ENCODE measurements around the gene REEP3. TPM values are rescaled to one million over a fixed set of nuclear protein-coding genes. Genes with fewer than 3 reads are reported as not detected.
"Not testable (repeated sequence)": the region's sequence is repeated elsewhere in the genome, so short reads cannot be mapped to it uniquely, and the experiment has no call there.

REEP3 gene
- total RNA-seq = 10 to 100 TPM; 19.5 to 20.7 TPM

- peaks cover 5% of the 10 kb centered on the region for H3K36me3 Mint-ChIP-seq
- H3K4me3 Mint-ChIP-seq = peak within 1 kb of the TSS; percentile 87
- DNase-seq = peak; percentile 75
- H3K27me3 Mint-ChIP-seq = no peaks in the 10 kb centered on the region
- ChIA-PET CTCF (interaction anchor here (1.1 to 2.3 kb wide), 5 partner anchors 107 to 255 kb away, joined by 3 to 13 read pairs (median 5); no protein-coding TSS in a partner anchor), POLR2A (interaction anchor here (0.7 to 2.5 kb wide), 4 partner anchors 11 to 256 kb away, joined by 3 to 17 read pairs (median 5); no protein-coding TSS in a partner anchor)
- peak within 1 kb of the TSS; percentile 92 for H3K27ac Mint-ChIP-seq
- H3K9me3 Mint-ChIP-seq = no peaks in the 10 kb centered on the region
- H3K4me1 Mint-ChIP-seq (ENCODE audit: low read depth) = peaks cover 68% of the 10 kb centered on the region
- intact Hi-C loops (cut with micrococcal nuclease) = loop anchor here (1.0 to 10.0 kb wide), 8 partner anchors 52 to 706 kb away; partner anchors contain the start of genes EGR2, JMJD1C and NRBF2
Measured at GRCh38 chr10:63520500-63521415, at the start of gene REEP3. Gene REEP3 (plus strand): TSS chr10:63521401. CDS start chr10:63521546, 145 bp downstream.

- Mint-ChIP-seq H3K36me3 (no peaks in the 10 kb centered on the region), H3K27me3 (no peaks in the 10 kb centered on the region), H3K27ac (no peak overlapping the region), H3K4me1 (ENCODE audit: low read depth) (peaks cover 15% of the 10 kb centered on the region), H3K9me3 (no peaks in the 10 kb centered on the region), H3K4me3 (no peak overlapping the region)
- ChIA-PET CTCF (no interaction called here), POLR2A (no interaction called here)
- no peak for DNase-seq
- intact Hi-C loops (cut with micrococcal nuclease) = no loop called here
Measured at GRCh38 chr10:63474488-63474887, 46.7 kb upstream of the REEP3 start.

GRCh38 chr10:63477927-63478326 lies 43.3 kb upstream of the REEP3 start:
- H3K4me3 Mint-ChIP-seq = no peak overlapping the region
- ChIA-PET POLR2A (no interaction called here), CTCF (no interaction called here)
- no peaks in the 10 kb centered on the region for H3K9me3 Mint-ChIP-seq
- intact Hi-C loops (cut with micrococcal nuclease) = no loop called here
- DNase-seq = no peak
- H3K27me3 Mint-ChIP-seq = no peaks in the 10 kb centered on the region
- no peak overlapping the region for H3K27ac Mint-ChIP-seq
- H3K36me3 Mint-ChIP-seq = no peaks in the 10 kb centered on the region
- H3K4me1 Mint-ChIP-seq (ENCODE audit: low read depth) = peaks cover 21% of the 10 kb centered on the region

- H3K36me3 Mint-ChIP-seq = no peaks in the 10 kb centered on the region
- no peak overlapping the region for H3K4me3 Mint-ChIP-seq
- ChIA-PET CTCF (interaction anchor here (0.5 kb wide), 1 partner anchor 14 kb away, joined by 3 read pairs; no protein-coding TSS in a partner anchor), POLR2A (no interaction called here)
- DNase-seq = no peak
- no peaks in the 10 kb centered on the region for H3K27me3 Mint-ChIP-seq
- no peaks in the 10 kb centered on the region for H3K9me3 Mint-ChIP-seq
- no peak overlapping the region for H3K27ac Mint-ChIP-seq
- intact Hi-C loops (cut with micrococcal nuclease) = no loop called here
- peaks cover 24% of the 10 kb centered on the region for H3K4me1 Mint-ChIP-seq (ENCODE audit: low read depth)
Measured at GRCh38 chr10:63478564-63478963, 42.6 kb upstream of the REEP3 start.

GRCh38 chr10:63480237-63480636 lies 41.0 kb upstream of the REEP3 start:
- no peaks in the 10 kb centered on the region for H3K27me3 Mint-ChIP-seq
- no peak overlapping the region for H3K27ac Mint-ChIP-seq
- no peak for DNase-seq
- H3K9me3 Mint-ChIP-seq = no peaks in the 10 kb centered on the region
- intact Hi-C loops (cut with micrococcal nuclease) = no loop called here
- ChIA-PET POLR2A (no interaction called here), CTCF (no interaction called here)
- no peaks in the 10 kb centered on the region for H3K36me3 Mint-ChIP-seq
- H3K4me1 Mint-ChIP-seq (ENCODE audit: low read depth) = peaks cover 22% of the 10 kb centered on the region
- H3K4me3 Mint-ChIP-seq = no peak overlapping the region

- no peaks in the 10 kb centered on the region for H3K27me3 Mint-ChIP-seq
- intact Hi-C loops (cut with micrococcal nuclease) = no loop called here
- no peaks in the 10 kb centered on the region for H3K36me3 Mint-ChIP-seq
- ChIA-PET POLR2A (interaction anchor here (0.5 kb wide), 1 partner anchor 85 kb away, joined by 3 read pairs; no protein-coding TSS in a partner anchor), CTCF (interaction anchor here (1.0 kb wide), 1 partner anchor 98 kb away, joined by 3 read pairs; no protein-coding TSS in a partner anchor)
- DNase-seq = no peak
- H3K4me3 Mint-ChIP-seq = no peak overlapping the region
- peaks cover 22% of the 10 kb centered on the region for H3K4me1 Mint-ChIP-seq (ENCODE audit: low read depth)
- no peaks in the 10 kb centered on the region for H3K9me3 Mint-ChIP-seq
- H3K27ac Mint-ChIP-seq = no peak overlapping the region
Measured at GRCh38 chr10:63481815-63482421, 39.3 kb upstream of the REEP3 start.

- Mint-ChIP-seq H3K36me3 (no peaks in the 10 kb centered on the region), H3K4me1 (ENCODE audit: low read depth) (peaks cover 19% of the 10 kb centered on the region), H3K27ac (no peak overlapping the region), H3K4me3 (no peak overlapping the region), H3K27me3 (no peaks in the 10 kb centered on the region), H3K9me3 (no peaks in the 10 kb centered on the region)
- ChIA-PET CTCF (no interaction called here), POLR2A (no interaction called here)
- intact Hi-C loops (cut with micrococcal nuclease) = no loop called here
- no peak for DNase-seq
Measured at GRCh38 chr10:63483983-63484382, 37.2 kb upstream of the REEP3 start.

GRCh38 chr10:63487990-63488389 lies 33.2 kb upstream of the REEP3 start:
- intact Hi-C loops (cut with micrococcal nuclease) = no loop called here
- Mint-ChIP-seq H3K36me3 (peaks cover 1% of the 10 kb centered on the region), H3K9me3 (no peaks in the 10 kb centered on the region), H3K27me3 (no peaks in the 10 kb centered on the region), H3K27ac (no peak overlapping the region), H3K4me3 (no peak overlapping the region), H3K4me1 (ENCODE audit: low read depth) (peaks cover 17% of the 10 kb centered on the region)
- POLR2A ChIA-PET = no interaction called here
- DNase-seq = no peak
- CTCF ChIA-PET = no interaction called here

GRCh38 chr10:63489838-63490237 lies 31.4 kb upstream of the REEP3 start:
- DNase-seq = no peak
- intact Hi-C loops (cut with micrococcal nuclease) = no loop called here
- peaks cover 14% of the 10 kb centered on the region for H3K4me1 Mint-ChIP-seq (ENCODE audit: low read depth)
- no peak overlapping the region for H3K4me3 Mint-ChIP-seq
- H3K27ac Mint-ChIP-seq = no peak overlapping the region
- H3K36me3 Mint-ChIP-seq = peaks cover 1% of the 10 kb centered on the region
- no peaks in the 10 kb centered on the region for H3K27me3 Mint-ChIP-seq
- CTCF ChIA-PET = interaction anchor here (0.7 kb wide), 1 partner anchor 231 kb away, joined by 3 read pairs; no protein-coding TSS in a partner anchor
- H3K9me3 Mint-ChIP-seq = no peaks in the 10 kb centered on the region
- POLR2A ChIA-PET = no interaction called here

GRCh38 chr10:63491588-63492316 lies 29.4 kb upstream of the REEP3 start:
- ChIA-PET POLR2A (no interaction called here), CTCF (no interaction called here)
- Mint-ChIP-seq H3K36me3 (peaks cover 11% of the 10 kb centered on the region), H3K9me3 (no peaks in the 10 kb centered on the region), H3K27me3 (no peaks in the 10 kb centered on the region), H3K4me1 (ENCODE audit: low read depth) (peaks cover 17% of the 10 kb centered on the region), H3K27ac (no peak overlapping the region), H3K4me3 (no peak overlapping the region)
- DNase-seq = no peak
- intact Hi-C loops (cut with micrococcal nuclease) = no loop called here

- intact Hi-C loops (cut with micrococcal nuclease); H3K27ac Mint-ChIP-seq: not testable (repeated sequence)
- H3K4me1 Mint-ChIP-seq (ENCODE audit: low read depth) = peaks cover 18% of the 10 kb centered on the region
Measured at GRCh38 chr10:63492317-63492690, 28.9 kb upstream of the REEP3 start.

GRCh38 chr10:63493004-63493403 lies 28.2 kb upstream of the REEP3 start:
- Mint-ChIP-seq H3K4me1 (ENCODE audit: low read depth) (peaks cover 16% of the 10 kb centered on the region), H3K9me3 (no peaks in the 10 kb centered on the region), H3K36me3 (peaks cover 12% of the 10 kb centered on the region), H3K27ac (no peak overlapping the region), H3K27me3 (no peaks in the 10 kb centered on the region), H3K4me3 (no peak overlapping the region)
- intact Hi-C loops (cut with micrococcal nuclease) = no loop called here
- POLR2A ChIA-PET = no interaction called here
- CTCF ChIA-PET = no interaction called here
- no peak for DNase-seq

More at GRCh38 chr10:63492317-63492690, 28.9 kb upstream of the REEP3 start:
- POLR2A ChIA-PET, DNase-seq, H3K27me3 Mint-ChIP-seq, H3K4me3 Mint-ChIP-seq, H3K9me3 Mint-ChIP-seq, CTCF ChIA-PET: not testable (repeated sequence)
- H3K36me3 Mint-ChIP-seq = peaks cover 12% of the 10 kb centered on the region
